ENCODE measurements around the gene FNDC8. TPM values are rescaled to one million over a fixed set of nuclear protein-coding genes. Genes with fewer than 3 reads are reported as not detected.

Gene FNDC8
- total and polyA plus RNA-seq, 2 of the 4 experiments (the other 2 are of a cell fraction) = not detected

- in situ Hi-C loops (cut with MboI; ENCODE audit: low sequenced_read_pairs) = no loop called here
- H3K4me2 ChIP-seq (ENCODE audit: low read depth, low read length) = no peak overlapping the region
- H3K4ac ChIP-seq (ENCODE audit: low read depth, low read length) = no peak overlapping the region
- peaks cover 22% of the 10 kb centered on the region for H3K36me3 ChIP-seq (ENCODE audit: control insufficient read depth, insufficient read depth, low read length)
- no peaks in the 10 kb centered on the region for H3K9me3 ChIP-seq (ENCODE audit: control insufficient read depth, insufficient read depth, low read length)
- H2BK20ac ChIP-seq (ENCODE audit: low read depth, low read length) = no peak overlapping the region
- no peak overlapping the region for H3K56ac ChIP-seq (ENCODE audit: extremely low read depth, insufficient read depth, low read length)
- H3K4me1 ChIP-seq (ENCODE audit: control insufficient read depth, insufficient read depth, low read length) = 0 out of 2 replicates have a peak, but pooled peaks cover 2% of the 10 kb centered on the region
- no peak overlapping the region for H2BK120ac ChIP-seq (ENCODE audit: low read depth, low read length)
- no peak overlapping the region for H3K23ac ChIP-seq (ENCODE audit: low read depth, low read length)
- POLR2A ChIA-PET (ENCODE audit: unreplicated experiment) = no interaction called here
- no peaks in the 10 kb centered on the region; the same call in 1 of the 2 replicates for H3K9me1 ChIP-seq (ENCODE audit: insufficient read depth, low read length)
- ATAC-seq (ENCODE audit: low read depth) (no peak), DNase-seq (no peak)
- 60% methylated on average over 1 of the region's 2 CpGs; no CpG with 5 or more reads in 1 of the 2 experiments for WGBS, 2 experiments (ENCODE audit: extremely low coverage in 2 of 2, insufficient read length in 1 of 2)
- H3K18ac ChIP-seq (ENCODE audit: low read depth, low read length) = no peak overlapping the region
- no peak overlapping the region for H3K4me3 ChIP-seq (ENCODE audit: insufficient read depth, low read depth, low read length)
- no peak overlapping the region for H2AK5ac ChIP-seq (ENCODE audit: low read depth, low read length)
- CTCF ChIA-PET = no interaction called here
- H4K5ac ChIP-seq (ENCODE audit: low read depth, low read length) = no peak overlapping the region
- H3K9ac ChIP-seq (ENCODE audit: low read depth, low read length) = no peak overlapping the region
- no peaks in the 10 kb centered on the region for H3K27me3 ChIP-seq (ENCODE audit: control insufficient read depth, insufficient read depth, low read length)
- no TSS peak for BruUV-seq (replicated peaks)
- H2BK15ac ChIP-seq (ENCODE audit: low read depth, low read length) = no peak overlapping the region
- intact Hi-C loops (cut with micrococcal nuclease) = no loop called here
- H4K91ac ChIP-seq (ENCODE audit: insufficient read depth, low read depth, low read length) = no peak overlapping the region
- no peak overlapping the region for H2AK9ac ChIP-seq (replicated peaks; ENCODE audit: low read depth, low read length, poor library complexity)
- H4K8ac ChIP-seq (ENCODE audit: low read depth in 2 of 2, low read length in 2 of 2) = no peak overlapping the region
- TF ChIP-seq SMC3 (IDR thresholded peaks at IDR 0.05; ENCODE audit: low read depth, low read length) (no peak), RCOR1 (IDR thresholded peaks at IDR 0.05; ENCODE audit: insufficient replicate concordance, low read length) (no peak), FOS (IDR thresholded peaks at IDR 0.05; ENCODE audit: low read depth, low read length) (no peak), MAZ (IDR thresholded peaks at IDR 0.05; ENCODE audit: borderline replicate concordance, low read depth, low read length) (no peak), RAD21 (IDR thresholded peaks at IDR 0.05; ENCODE audit: low read length) (no peak), CEBPB (IDR thresholded peaks at IDR 0.05; ENCODE audit: low read depth, low read length) (no peak), MAFK (IDR thresholded peaks at IDR 0.05; ENCODE audit: low read depth, low read length) (no peak), RFX5 (IDR thresholded peaks at IDR 0.05; ENCODE audit: low read depth, low read length) (no peak), MXI1 (IDR thresholded peaks at IDR 0.05; ENCODE audit: borderline replicate concordance, low read depth, low read length) (no peak), NFE2L2 (IDR thresholded peaks at IDR 0.05; ENCODE audit: low read depth, low read length) (no peak)
- TF ChIP-seq, protein P1, sequence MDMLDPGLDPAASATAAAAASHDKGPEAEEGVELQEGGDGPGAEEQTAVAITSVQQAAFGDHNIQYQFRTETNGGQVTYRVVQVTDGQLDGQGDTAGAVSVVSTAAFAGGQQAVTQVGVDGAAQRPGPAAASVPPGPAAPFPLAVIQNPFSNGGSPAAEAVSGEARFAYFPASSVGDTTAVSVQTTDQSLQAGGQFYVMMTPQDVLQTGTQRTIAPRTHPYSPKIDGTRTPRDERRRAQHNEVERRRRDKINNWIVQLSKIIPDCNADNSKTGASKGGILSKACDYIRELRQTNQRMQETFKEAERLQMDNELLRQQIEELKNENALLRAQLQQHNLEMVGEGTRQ (IDR thresholded peaks at IDR 0.05; ENCODE audit: low read depth, low read length) = no peak
- TF ChIP-seq, protein P2, sequence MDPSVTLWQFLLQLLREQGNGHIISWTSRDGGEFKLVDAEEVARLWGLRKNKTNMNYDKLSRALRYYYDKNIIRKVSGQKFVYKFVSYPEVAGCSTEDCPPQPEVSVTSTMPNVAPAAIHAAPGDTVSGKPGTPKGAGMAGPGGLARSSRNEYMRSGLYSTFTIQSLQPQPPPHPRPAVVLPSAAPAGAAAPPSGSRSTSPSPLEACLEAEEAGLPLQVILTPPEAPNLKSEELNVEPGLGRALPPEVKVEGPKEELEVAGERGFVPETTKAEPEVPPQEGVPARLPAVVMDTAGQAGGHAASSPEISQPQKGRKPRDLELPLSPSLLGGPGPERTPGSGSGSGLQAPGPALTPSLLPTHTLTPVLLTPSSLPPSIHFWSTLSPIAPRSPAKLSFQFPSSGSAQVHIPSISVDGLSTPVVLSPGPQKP (IDR thresholded peaks at IDR 0.05; ENCODE audit: borderline replicate concordance, low read depth, low read length) = no peak
- TF ChIP-seq, protein P3, sequence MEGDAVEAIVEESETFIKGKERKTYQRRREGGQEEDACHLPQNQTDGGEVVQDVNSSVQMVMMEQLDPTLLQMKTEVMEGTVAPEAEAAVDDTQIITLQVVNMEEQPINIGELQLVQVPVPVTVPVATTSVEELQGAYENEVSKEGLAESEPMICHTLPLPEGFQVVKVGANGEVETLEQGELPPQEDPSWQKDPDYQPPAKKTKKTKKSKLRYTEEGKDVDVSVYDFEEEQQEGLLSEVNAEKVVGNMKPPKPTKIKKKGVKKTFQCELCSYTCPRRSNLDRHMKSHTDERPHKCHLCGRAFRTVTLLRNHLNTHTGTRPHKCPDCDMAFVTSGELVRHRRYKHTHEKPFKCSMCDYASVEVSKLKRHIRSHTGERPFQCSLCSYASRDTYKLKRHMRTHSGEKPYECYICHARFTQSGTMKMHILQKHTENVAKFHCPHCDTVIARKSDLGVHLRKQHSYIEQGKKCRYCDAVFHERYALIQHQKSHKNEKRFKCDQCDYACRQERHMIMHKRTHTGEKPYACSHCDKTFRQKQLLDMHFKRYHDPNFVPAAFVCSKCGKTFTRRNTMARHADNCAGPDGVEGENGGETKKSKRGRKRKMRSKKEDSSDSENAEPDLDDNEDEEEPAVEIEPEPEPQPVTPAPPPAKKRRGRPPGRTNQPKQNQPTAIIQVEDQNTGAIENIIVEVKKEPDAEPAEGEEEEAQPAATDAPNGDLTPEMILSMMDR (conservative IDR thresholded peaks at IDR 0.05; ENCODE audit: low read depth, low read length) = no peak
- no peak overlapping the region for H3K14ac ChIP-seq (replicated peaks; ENCODE audit: low read depth, low read length)
- dilution Hi-C loops (cut with HindIII; ENCODE audit: low sequenced_read_pairs, unreplicated experiment) = no loop called here
- H3K27ac ChIP-seq (ENCODE audit: insufficient read depth, low read length) = no peak overlapping the region
- no peak overlapping the region for H2AFZ ChIP-seq (replicated peaks; ENCODE audit: low read length, poor library complexity)
- H3K79me1 ChIP-seq (ENCODE audit: low read depth in 1 of 2, low read length in 2 of 2) = no peaks in the 10 kb centered on the region
- H2BK5ac ChIP-seq (ENCODE audit: low read depth, low read length, poor library complexity, severe bottlenecking) = no peak overlapping the region
- H4K20me1 ChIP-seq (ENCODE audit: insufficient read depth, low read length) = no peaks in the 10 kb centered on the region
Observed at GRCh38 chr17:35097776-35098175, 23.6 kb upstream of the FNDC8 start.
